ENCODE measurements around the gene SLC35B1.
"Not testable (repeated sequence)": the region's sequence is repeated elsewhere in the genome, so short reads cannot be mapped to it uniquely, and the experiment has no call there.

GRCh38 chr17:49724552-49724951 lies 16.8 kb upstream of the SLC35B1 start:
- TF ChIP-seq CTCF (IDR thresholded peaks at IDR 0.05; ENCODE audit: low read length); EZH2 (IDR thresholded peaks at IDR 0.05; ENCODE audit: borderline replicate concordance, low read length): not testable (repeated sequence)
